TTC549 (cell line): ENCODE results near the gene SLC25A29.
"Not testable (repeated sequence)": the region's sequence is repeated elsewhere in the genome, so short reads cannot be mapped to it uniquely, and the experiment has no call there.

Experiments
- FAIRE-seq: peaks from 2 replicates; lab custom pipeline; 2012; peaks lifted over from hg19 to GRCh38; lab: Jason Lieb, UNC

SLC25A29 gene

GRCh38 chr14:100293497-100294212, 12.6 kb downstream of the SLC25A29 start:
- no peak for FAIRE-seq

- no peak for FAIRE-seq
These were observed 13.3 kb downstream of the SLC25A29 start for GRCh38 chr14:100292776-100293461.

GRCh38 chr14:100292301-100292775, 13.9 kb downstream of the SLC25A29 start:
- no peak for FAIRE-seq

GRCh38 chr14:100291305-100292075, 14.8 kb downstream of the SLC25A29 start:
- no peak for FAIRE-seq

GRCh38 chr14:100290607-100291304, 15.5 kb downstream of the SLC25A29 start:
- no peak for FAIRE-seq

- no peak for FAIRE-seq
These were observed 16.2 kb downstream of the SLC25A29 start for GRCh38 chr14:100289916-100290606.

- FAIRE-seq, result no peak
These were observed 17.7 kb downstream of the SLC25A29 start for GRCh38 chr14:100288382-100289185.

GRCh38 chr14:100287998-100288295, 18.3 kb downstream of the SLC25A29 start:
- FAIRE-seq, result not testable (repeated sequence)

- FAIRE-seq, result no peak
These were observed 18.8 kb downstream of the SLC25A29 start for GRCh38 chr14:100287202-100287997.

GRCh38 chr14:100286484-100287191, 19.6 kb downstream of the SLC25A29 start:
- no peak for FAIRE-seq

GRCh38 chr14:100285913-100286400, 20.3 kb downstream of the SLC25A29 start:
- no peak for FAIRE-seq

GRCh38 chr14:100285021-100285912, 21.0 kb downstream of the SLC25A29 start:
- FAIRE-seq, result no peak

- no peak for FAIRE-seq
These were observed 22.0 kb downstream of the SLC25A29 start for GRCh38 chr14:100283984-100284881.

- not testable (repeated sequence) for FAIRE-seq
These were observed 22.8 kb downstream of the SLC25A29 start for GRCh38 chr14:100283436-100283835.

GRCh38 chr14:100282766-100283419, 23.4 kb downstream of the SLC25A29 start:
- FAIRE-seq, result no peak

GRCh38 chr14:100282083-100282350, 24.2 kb downstream of the SLC25A29 start:
- FAIRE-seq, result no peak
